HepG2 (cell line): ENCODE data around the gene RHOD. TPM values are rescaled to one million over a fixed set of nuclear protein-coding genes. Genes with fewer than 3 reads are reported as not detected.

Experiments used
- ATAC-seq: fragments of 200-7000 bp; cut with Tn5 transposase; 3 replicates; pipeline ENCODE4 v1.9.1; 2020; ENCODE audit warnings: mild to moderate bottlenecking, moderate library complexity
- BruUV-seq: library from RNA; stranded (reverse); fragments of 400-500 nt; replicated peaks from 2 replicates; lab custom pipeline; 2021; lab: Mats Ljungman, UMichigan
- CTCF ChIA-PET: fragments of 300-600 bp; formaldehyde crosslinking; extraction: SDS; loops from one replicate; lab custom pipeline; 2021; ENCODE audit warnings: low total read pairs, inconsistent platforms, low intra/inter-chr PET ratio; lab: Yijun Ruan, JAX
- POLR2A ChIA-PET: fragments of 350-600 bp; sonication (Branson Sonifier 250); formaldehyde crosslinking; loops from one replicate; lab custom pipeline; 2020; ENCODE audit warnings: antibody characterized with exemption, inconsistent platforms; lab: Yijun Ruan, JAX
- DNase-seq: peaks from one replicate; pipeline ENCODE4 v3.0.0-alpha.2; 2015; ENCODE audit warnings: low spot score
- FAIRE-seq: peaks from 3 replicates; lab custom pipeline; 2011; peaks lifted over from hg19 to GRCh38; lab: Jason Lieb, UNC
- H2AFZ ChIP-seq: one replicate; pipeline ENCODE4 v1.6.1; 2011; ENCODE audit warnings: low read length, inconsistent platforms
- H3K27ac ChIP-seq: fragments of 300-600 bp; 3 replicates; pipeline ENCODE4 v1.8.0; 2011; ENCODE audit warnings: mixed run types, mild to moderate bottlenecking, mixed read lengths, low read length, inconsistent platforms; ENCODE audit not compliant: insufficient read depth; ENCODE audit errors: extremely low read length
- H3K27me3 ChIP-seq, 2 experiments: fragments of 200-600 bp in 1 of 2; 2 replicates in 1 of 2; 3 replicates in 1 of 2; pipeline versions ENCODE4 v1.6.0 to v1.8.0; 2011; ENCODE audit warnings: low read length in 2 of 2, mild to moderate bottlenecking in 2 of 2, moderate library complexity in 2 of 2, inconsistent platforms in 1 of 2; ENCODE audit not compliant: insufficient read depth in 2 of 2, control insufficient read depth in 1 of 2
- H3K36me3 ChIP-seq, 2 experiments: fragments of 200-600 bp in 1 of 2; replicated peaks in 1 of 2; 2 replicates in 1 of 2; 3 replicates in 1 of 2; pipeline versions ENCODE4 v1.5.1 to v1.8.0; 2011; ENCODE audit warnings: low read length in 2 of 2, inconsistent platforms in 1 of 2; ENCODE audit not compliant: insufficient read depth in 2 of 2, control insufficient read depth in 1 of 2
- H3K4me1 ChIP-seq: 2 replicates; pipeline ENCODE4 v1.5.1; 2012; ENCODE audit warnings: low read length, inconsistent platforms; ENCODE audit not compliant: insufficient read depth
- H3K4me2 ChIP-seq: 2 replicates; pipeline ENCODE4 v1.6.0; 2011; ENCODE audit warnings: low read depth, low read length, inconsistent platforms
- H3K4me3 ChIP-seq, 3 experiments: fragments of 200-600 bp in 1 of 3; sonication (generic), shearing (Covaris generic) in 1 of 3; replicated peaks in 1 of 3; 2 replicates each; pipeline ENCODE4 v1.5.1; 2011 to 2016; ENCODE audit warnings: low read length in 3 of 3, inconsistent platforms in 2 of 3, low read depth in 2 of 3, mild to moderate bottlenecking in 2 of 3, control low read depth in 1 of 3, mixed read lengths in 1 of 3; ENCODE audit not compliant: insufficient read depth in 1 of 3
- H3K79me2 ChIP-seq: one replicate; pipeline ENCODE4 v1.6.1; 2011; ENCODE audit warnings: low read length, inconsistent platforms; ENCODE audit not compliant: insufficient read depth
- H3K9ac ChIP-seq: 2 replicates; pipeline ENCODE4 v1.6.0; 2011; ENCODE audit warnings: mild to moderate bottlenecking, low read depth, low read length, inconsistent platforms; ENCODE audit not compliant: insufficient read depth
- H3K9me3 ChIP-seq: 2 replicates; pipeline ENCODE4 v1.5.1; 2012; ENCODE audit warnings: mild to moderate bottlenecking, low read length
- H4K20me1 ChIP-seq: 2 replicates; pipeline ENCODE4 v1.6.0; 2011; ENCODE audit warnings: inconsistent platforms, mild to moderate bottlenecking, low read length, moderate library complexity; ENCODE audit not compliant: insufficient read depth
- AHR ChIP-seq: IDR thresholded peaks from 2 replicates; pipeline ENCODE4 v1.6.1; 2018; ENCODE audit warnings: missing genetic modification reagents, missing compliant biosample characterization
- FOXJ3 ChIP-seq: sonication (generic); formaldehyde crosslinking; IDR thresholded peaks from 2 replicates; pipeline ENCODE4 v1.4.0; 2020; ENCODE audit warnings: missing genetic modification reagents, mild to moderate bottlenecking, borderline replicate concordance
- RBAK ChIP-seq: sonication (generic); formaldehyde crosslinking; IDR thresholded peaks from 2 replicates; pipeline ENCODE4 v1.5.1; 2020; ENCODE audit warnings: mild to moderate bottlenecking, missing genetic modification reagents
- RFXANK ChIP-seq: IDR thresholded peaks from 2 replicates; pipeline ENCODE4 v1.6.1; 2016
- TBL1XR1 ChIP-seq: fragments of 150-350 bp; IDR thresholded peaks from 2 replicates; pipeline ENCODE4 v1.6.1; 2014; ENCODE audit warnings: borderline replicate concordance, low read length; ENCODE audit not compliant: partially characterized antibody
- ZFY ChIP-seq: sonication (generic); formaldehyde crosslinking; IDR thresholded peaks from 2 replicates; pipeline ENCODE4 v1.4.0; 2020; ENCODE audit warnings: missing genetic modification reagents
- ZNF20 ChIP-seq: sonication (generic); formaldehyde crosslinking; IDR thresholded peaks from 2 replicates; pipeline ENCODE4 v1.4.0; 2020; ENCODE audit warnings: mild to moderate bottlenecking, moderate library complexity, missing genetic modification reagents
- ZNF256 ChIP-seq: sonication (generic); formaldehyde crosslinking; conservative IDR thresholded peaks from 2 replicates; pipeline ENCODE4 v1.4.0; 2020; ENCODE audit warnings: missing genetic modification reagents
- ZNF354B ChIP-seq: sonication (generic); formaldehyde crosslinking; IDR thresholded peaks from 2 replicates; pipeline ENCODE4 v1.8.0; 2022; ENCODE audit warnings: mild to moderate bottlenecking, missing genetic modification reagents
- ZNF382 ChIP-seq: sonication (generic); formaldehyde crosslinking; IDR thresholded peaks from 2 replicates; pipeline ENCODE4 v1.5.0; 2020; ENCODE audit warnings: missing genetic modification reagents, mild to moderate bottlenecking, borderline replicate concordance
- ZNF597 ChIP-seq: sonication (generic); formaldehyde crosslinking; IDR thresholded peaks from 2 replicates; pipeline ENCODE4 v1.5.0; 2020; ENCODE audit warnings: missing genetic modification reagents
- ZNF768 ChIP-seq: sonication (generic); formaldehyde crosslinking; IDR thresholded peaks from 2 replicates; pipeline ENCODE4 v1.4.0; 2020; ENCODE audit warnings: missing genetic modification reagents
- WGBS: methylation state at CpG from one replicate; pipeline ENCODE4 v1.1.6; 2017; ENCODE audit warnings: low lambda C conversion rate; 5-methylcytosine and 5-hydroxymethylcytosine counted together
- in situ Hi-C: cut with HindIII; loops from 2 replicates; pipeline ENCODE4 v1.10.0; 2017; ENCODE audit warnings: low pct_unique_long_range_greater_than_20kb; ENCODE audit not compliant: extremely low pct_ligation_motif_present
- intact Hi-C: fragments of 100-400 bp; cut with micrococcal nuclease; formaldehyde crosslinking; loops from one replicate; pipeline ENCODE4 v1.10.0; 2022; ENCODE audit not compliant: unreplicated experiment
- polyA plus RNA-seq, 8 experiments: library from polyadenylated mRNA; depleted of rRNA in 3 of 8; stranded (reverse) in 7 of 8; unstranded in 1 of 8; fragments of >200 nt; fragmentation: Illumina TruSeq in 4 of 8; extraction: Trizol in 4 of 8; gene quantifications; 2 replicates each; pipeline versions ENCODE4 v1.2.1 to v1.2.3, GENCODE V29; 2011 to 2016; ENCODE audit warnings: low read depth in 4 of 8, missing spikeins in 1 of 8, mixed read lengths in 1 of 8; ENCODE audit not compliant: insufficient read depth in 1 of 8
- total RNA-seq, 5 experiments: library from RNA; depleted of rRNA; stranded (reverse); fragments of >200 nt; fragmentation: Illumina TruSeq; extraction: Trizol; gene quantifications; 2 replicates each; pipeline ENCODE4 v1.2.3, GENCODE V29; 2016; ENCODE audit warnings: low read depth in 1 of 5

Gene RHOD
- total and polyA plus RNA-seq, 2 of the 13 experiments (the other 11 are each of a cell fraction or from before 2014, with no cell fraction given), result 0.27 to 0.98 TPM

DNA sequence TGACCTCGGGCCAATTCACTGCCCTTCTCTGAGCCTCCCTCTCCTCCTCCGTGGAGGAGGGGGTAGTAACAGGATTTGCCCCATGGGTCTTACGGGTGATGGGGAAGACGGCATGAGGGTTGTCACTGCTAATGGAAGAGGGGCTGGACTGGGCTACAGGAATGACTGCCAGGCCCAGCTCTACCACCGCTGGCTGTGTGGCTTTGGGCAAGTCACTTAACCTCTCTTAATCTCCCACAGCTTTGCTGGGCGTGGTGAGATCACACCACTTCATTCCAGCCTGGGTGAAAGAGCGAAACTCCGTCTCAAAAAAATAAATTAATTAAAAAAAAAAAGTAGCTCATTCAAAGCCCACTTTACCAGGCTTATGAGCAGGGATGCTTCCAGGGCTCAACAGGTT, 30.9 kb upstream of the RHOD start:
- FAIRE-seq (no peak), ATAC-seq (no peak), DNase-seq (no peak)
- H3K79me2 ChIP-seq, result no peaks in the 10 kb centered on the region
- H3K4me1 ChIP-seq, result peaks cover 18% of the 10 kb centered on the region
- no peak overlapping the region for H3K9ac ChIP-seq
- no peaks in the 10 kb centered on the region for H3K36me3 ChIP-seq
- WGBS, result 14% methylated on average over 8 of the region's 8 CpGs
- peaks cover 12 to 51% of the 10 kb centered on the region in 2 experiments; a peak in 4 of 5 replicates for H3K27me3 ChIP-seq
- BruUV-seq, result no TSS peak
- TF ChIP-seq RBAK (CRISPR knock-in tag) (no peak), ZNF354B (no peak), ZNF768 (CRISPR knock-in tag) (peak; percentile 84), ZNF20 (CRISPR knock-in tag) (no peak), ZFY (CRISPR knock-in tag) (no peak), RFXANK (CRISPR knock-in tag) (no peak), ZNF382 (CRISPR knock-in tag) (no peak), FOXJ3 (CRISPR knock-in tag) (no peak)
- H3K4me2 ChIP-seq, result no peak overlapping the region
- in situ Hi-C loops (no loop called here), intact Hi-C loops (no loop called here)
- no peak overlapping the region for H2AFZ ChIP-seq
- H4K20me1 ChIP-seq, result 0 out of 2 replicates have a peak, but pooled peaks cover 4% of the 10 kb centered on the region
- no peaks in the 10 kb centered on the region for H3K9me3 ChIP-seq
- no peak overlapping the region for H3K27ac ChIP-seq
- no peak overlapping the region for H3K4me3 ChIP-seq
- CTCF ChIA-PET, result no interaction called here
- POLR2A ChIA-PET, result no interaction called here

DNA sequence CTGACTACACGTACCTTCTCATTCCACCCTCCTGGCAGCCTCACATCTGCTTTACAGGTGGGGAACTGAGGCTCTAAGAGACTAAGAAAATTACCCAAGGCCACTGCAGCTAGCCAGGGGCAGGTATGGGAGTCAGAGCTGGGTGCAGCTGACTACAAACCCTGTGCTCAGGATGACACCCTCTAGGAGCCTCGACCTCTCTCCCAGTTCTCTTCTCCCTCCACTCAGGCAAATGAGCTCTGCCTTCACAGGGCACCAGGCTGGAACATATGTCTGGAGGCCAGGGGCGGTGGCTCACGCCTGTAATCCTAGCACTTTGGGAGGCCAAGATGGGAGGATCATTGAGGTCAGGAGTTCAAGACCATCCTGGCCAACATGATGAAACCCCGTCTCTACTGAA, 29.7 kb upstream of the RHOD start:
- WGBS, result 17% methylated on average over 4 of the region's 5 CpGs
- no peak for ATAC-seq
- no peaks in the 10 kb centered on the region for H3K9me3 ChIP-seq
- peaks cover 16% of the 10 kb centered on the region for H3K4me1 ChIP-seq
- H3K27ac ChIP-seq, result no peak overlapping the region
- intact Hi-C loops, result no loop called here
- no peak overlapping the region for H2AFZ ChIP-seq
- in situ Hi-C loops, result no loop called here
- no peak for DNase-seq
- FAIRE-seq, result no peak
- no peak for TF ChIP-seq ZNF597 (CRISPR knock-in tag)
- no peak for TF ChIP-seq ZNF256 (CRISPR knock-in tag)
- no peak for TF ChIP-seq AHR (CRISPR knock-in tag)
- no peak for TF ChIP-seq TBL1XR1
- no peak overlapping the region for H3K4me3 ChIP-seq
- ChIA-PET CTCF (no interaction called here), POLR2A (no interaction called here)
- H3K9ac ChIP-seq, result no peak overlapping the region
- no peaks in the 10 kb centered on the region for H3K79me2 ChIP-seq
- no peaks in the 10 kb centered on the region for H3K36me3 ChIP-seq
- no peak overlapping the region for H3K4me2 ChIP-seq
- peaks cover 12 to 59% of the 10 kb centered on the region in 2 experiments; a peak in 4 of 5 replicates for H3K27me3 ChIP-seq
- 0 out of 2 replicates have a peak, but pooled peaks cover 4% of the 10 kb centered on the region for H4K20me1 ChIP-seq
- no TSS peak for BruUV-seq
